CD8-positive, alpha-beta memory T cell (primary cell): ENCODE data around the gene AKAP1. TPM values are rescaled to one million over a fixed set of nuclear protein-coding genes. Genes with fewer than 3 reads are reported as not detected.
A peak's percentile ranks its signal among the peaks of the same experiment; 100 is the strongest.

Experiments used
- CTCF ChIA-PET: fragments of 350-600 bp; sonication (Branson Sonifier 250); formaldehyde crosslinking; loops from one replicate; lab custom pipeline; 2021; ENCODE audit warnings: antibody characterized with exemption; lab: Charles Lee
- POLR2A ChIA-PET: fragments of 350-600 bp; sonication (Branson Sonifier 250); formaldehyde crosslinking; loops from one replicate; lab custom pipeline; 2021; ENCODE audit warnings: antibody characterized with exemption; lab: Charles Lee
- DNase-seq, 5 donors: peaks; one replicate each; pipeline versions ENCODE4 v3.0.0 to v3.0.0-alpha.2; 2020 to 2022; ENCODE audit warnings: mixed read lengths in 1 of 5
- H3K27ac ChIP-seq: one replicate; pipeline ENCODE4 v1.7.0; 2013; ENCODE audit warnings: low read depth, mild to moderate bottlenecking, low read length, moderate library complexity
- H3K27me3 ChIP-seq: 2 replicates; pipeline ENCODE4 v1.7.0; 2013; ENCODE audit warnings: low read length, mild to moderate bottlenecking; ENCODE audit not compliant: insufficient read depth, poor library complexity, severe bottlenecking
- H3K36me3 ChIP-seq: 2 replicates; pipeline ENCODE4 v1.7.0; 2013; ENCODE audit warnings: mild to moderate bottlenecking, low read length, moderate library complexity; ENCODE audit not compliant: insufficient read depth
- H3K4me1 ChIP-seq: 2 replicates; pipeline ENCODE4 v1.7.0; 2013; ENCODE audit warnings: mild to moderate bottlenecking, low read length, moderate library complexity; ENCODE audit not compliant: insufficient read depth
- H3K4me3 ChIP-seq: 2 replicates; pipeline ENCODE4 v1.7.0; 2013; ENCODE audit warnings: mild to moderate bottlenecking, low read length
- H3K9me3 ChIP-seq: 2 replicates; pipeline ENCODE4 v1.7.0; 2013; ENCODE audit warnings: mild to moderate bottlenecking, low read length
- H3K27ac Mint-ChIP-seq, 8 donors: one replicate each; pipeline ENCODE4 v1.8.0; 2020 to 2021; ENCODE audit warnings: mixed read lengths in 8 of 8, mild to moderate bottlenecking in 6 of 8, inconsistent platforms in 3 of 8, moderate library complexity in 3 of 8
- H3K27me3 Mint-ChIP-seq, 2 donors: one replicate each; pipeline ENCODE4 v1.8.0; 2020 to 2021; ENCODE audit warnings: mixed read lengths in 2 of 2, mild to moderate bottlenecking in 1 of 2, moderate library complexity in 1 of 2
- H3K36me3 Mint-ChIP-seq, 3 donors: one replicate each; pipeline ENCODE4 v1.8.0; 2020 to 2021; ENCODE audit warnings: mixed read lengths in 3 of 3, inconsistent platforms in 1 of 3, mild to moderate bottlenecking in 1 of 3
- H3K4me1 Mint-ChIP-seq, 3 donors: one replicate each; pipeline ENCODE4 v1.8.0; 2020 to 2021; ENCODE audit warnings: mixed read lengths in 3 of 3, inconsistent platforms in 1 of 3, mild to moderate bottlenecking in 1 of 3
- H3K4me3 Mint-ChIP-seq, 7 donors: one replicate each; pipeline ENCODE4 v1.8.0; 2020 to 2021; ENCODE audit warnings: mixed read lengths in 7 of 7, mild to moderate bottlenecking in 6 of 7, moderate library complexity in 4 of 7, inconsistent platforms in 2 of 7
- H3K9me3 Mint-ChIP-seq, 5 donors: one replicate each; pipeline ENCODE4 v1.8.0; 2020 to 2022; ENCODE audit warnings: mixed read lengths in 5 of 5, mild to moderate bottlenecking in 3 of 5, moderate library complexity in 2 of 5, inconsistent platforms in 1 of 5
- polyA plus RNA-seq: library from polyadenylated mRNA; unstranded; fragments of 300-500 nt; fragmentation: Illumina TruSeq; gene quantifications from one replicate; pipeline ENCODE4 v1.2.3, GENCODE V29; 2021
- total RNA-seq, 2 experiments: library from RNA; stranded (reverse); gene quantifications; one replicate each; pipeline ENCODE4 v1.2.3, GENCODE V29; 2021

The AKAP1 gene
- total and polyA plus RNA-seq, 3 experiments from 2014 or later: 22.2 to 49.7 (median 48.2) TPM

DNA sequence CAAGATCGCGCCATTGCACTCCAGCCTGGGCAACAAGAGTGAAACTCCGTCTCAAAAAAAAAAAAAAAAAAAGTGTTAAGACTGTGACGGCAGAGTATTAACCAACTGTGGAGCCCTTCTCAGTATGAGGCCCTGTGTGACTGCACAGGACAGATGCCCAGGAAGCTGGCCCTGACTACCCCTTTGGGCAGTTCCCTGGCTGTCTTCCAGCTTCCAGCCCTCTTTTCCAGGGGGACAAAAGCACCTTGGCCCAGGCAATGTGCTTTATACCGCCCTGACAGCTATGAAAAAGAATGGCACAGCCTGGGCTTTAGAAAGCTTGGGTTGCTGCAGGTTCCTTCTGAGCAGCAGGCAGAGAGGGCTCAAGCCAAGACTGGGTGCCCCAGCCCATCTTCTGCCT, 61.2 kb downstream of the AKAP1 start:
- CTCF ChIA-PET: no interaction called here
- POLR2A ChIA-PET: no interaction called here
- H3K9me3 Mint-ChIP-seq: peaks cover 0 to 2% (median 0%) of the 10 kb centered on the region in 5 donors

DNA sequence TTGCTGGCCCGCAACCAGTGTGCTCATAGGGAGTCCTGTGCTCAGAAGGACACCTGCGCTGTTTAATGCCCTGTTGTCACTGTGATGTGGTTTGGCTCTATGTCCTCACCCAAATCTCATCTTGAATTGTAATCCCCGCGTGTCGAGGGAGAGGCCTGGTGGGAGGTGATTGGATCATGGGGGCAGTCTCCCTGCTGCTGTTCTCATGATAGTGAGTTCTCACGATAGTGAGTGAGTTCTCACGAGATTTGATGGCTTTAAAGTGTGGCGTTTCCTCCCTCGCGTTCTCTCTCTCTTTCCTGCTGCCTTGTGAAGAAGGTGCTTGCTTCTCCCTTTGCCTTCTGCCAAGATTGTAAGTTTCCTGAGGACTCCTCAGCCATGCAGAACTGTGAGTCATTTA, 66.8 kb downstream of the AKAP1 start:
- Mint-ChIP-seq H3K4me3 (no peak overlapping the region), H3K27ac (peak overlapping the region in 1 of 8 donors; percentile 11)

More for the DNA sequence above, 61.2 kb downstream of the AKAP1 start:
- DNase-seq: no peak
- no peaks in the 10 kb centered on the region for H3K4me1 ChIP-seq
- Mint-ChIP-seq H3K36me3 (no peaks in the 10 kb centered on the region), H3K27ac (no peak overlapping the region), H3K4me3 (no peak overlapping the region), H3K4me1 (no peaks in the 10 kb centered on the region), H3K27me3 (peaks cover 19 to 41% of the 10 kb centered on the region in 2 donors)
- H3K36me3 ChIP-seq: no peaks in the 10 kb centered on the region
- H3K27ac ChIP-seq: no peak overlapping the region
- H3K9me3 ChIP-seq: no peaks in the 10 kb centered on the region
- no peak overlapping the region for H3K4me3 ChIP-seq
- H3K27me3 ChIP-seq: no peaks in the 10 kb centered on the region

GRCh38 chr17:57152967-57153528, 68.0 kb downstream of the AKAP1 start:
- Mint-ChIP-seq H3K4me1 (no peaks in the 10 kb centered on the region), H3K27me3 (peaks cover 8 to 33% of the 10 kb centered on the region in 2 donors), H3K36me3 (no peaks in the 10 kb centered on the region), H3K9me3 (peaks cover 0 to 2% (median 0%) of the 10 kb centered on the region in 5 donors), H3K4me3 (no peak overlapping the region), H3K27ac (no peak overlapping the region)
- Histone ChIP-seq H3K9me3 (no peaks in the 10 kb centered on the region), H3K27ac (no peak overlapping the region), H3K27me3 (no peaks in the 10 kb centered on the region), H3K4me3 (no peak overlapping the region), H3K36me3 (no peaks in the 10 kb centered on the region), H3K4me1 (no peaks in the 10 kb centered on the region)
- no peak for DNase-seq
- ChIA-PET CTCF (no interaction called here), POLR2A (no interaction called here)

More for the DNA sequence above, 66.8 kb downstream of the AKAP1 start:
- no peak for DNase-seq
- no peaks in the 10 kb centered on the region for H3K27me3 ChIP-seq
- Mint-ChIP-seq H3K27me3 (peaks cover 11 to 33% of the 10 kb centered on the region in 2 donors), H3K9me3 (peaks cover 0 to 2% (median 0%) of the 10 kb centered on the region in 5 donors), H3K36me3 (no peaks in the 10 kb centered on the region), H3K4me1 (no peaks in the 10 kb centered on the region)
- no peaks in the 10 kb centered on the region for H3K4me1 ChIP-seq
- no peaks in the 10 kb centered on the region for H3K36me3 ChIP-seq
- H3K27ac ChIP-seq: no peak overlapping the region
- H3K4me3 ChIP-seq: no peak overlapping the region
- POLR2A ChIA-PET: no interaction called here
- CTCF ChIA-PET: no interaction called here
- no peaks in the 10 kb centered on the region for H3K9me3 ChIP-seq

- Histone ChIP-seq H3K36me3 (no peaks in the 10 kb centered on the region), H3K27ac (no peak overlapping the region), H3K4me1 (no peaks in the 10 kb centered on the region), H3K9me3 (no peaks in the 10 kb centered on the region), H3K27me3 (no peaks in the 10 kb centered on the region), H3K4me3 (no peak overlapping the region)
- no peak overlapping the region for H3K4me3 Mint-ChIP-seq
- H3K27ac Mint-ChIP-seq: peak overlapping the region in 1 of 8 donors; percentile 50
- no peaks in the 10 kb centered on the region for H3K4me1 Mint-ChIP-seq
- peaks cover 0 to 2% (median 0%) of the 10 kb centered on the region in 5 donors for H3K9me3 Mint-ChIP-seq
- ChIA-PET POLR2A (no interaction called here), CTCF (no interaction called here)
- no peak for DNase-seq
- H3K36me3 Mint-ChIP-seq: no peaks in the 10 kb centered on the region
- H3K27me3 Mint-ChIP-seq: peaks cover 3 to 16% of the 10 kb centered on the region in 2 donors
Observed at GRCh38 chr17:57154921-57155320, 69.9 kb downstream of the AKAP1 start.

GRCh38 chr17:57158325-57158724, 73.3 kb downstream of the AKAP1 start:
- Histone ChIP-seq H3K36me3 (no peaks in the 10 kb centered on the region), H3K9me3 (no peaks in the 10 kb centered on the region), H3K4me3 (no peak overlapping the region), H3K4me1 (no peaks in the 10 kb centered on the region), H3K27me3 (no peaks in the 10 kb centered on the region), H3K27ac (no peak overlapping the region)
- CTCF ChIA-PET: no interaction called here
- peaks cover 0 to 2% (median 0%) of the 10 kb centered on the region in 5 donors for H3K9me3 Mint-ChIP-seq
- H3K4me3 Mint-ChIP-seq: no peak overlapping the region
- peaks cover 3 to 17% of the 10 kb centered on the region in 2 donors for H3K27me3 Mint-ChIP-seq
- POLR2A ChIA-PET: no interaction called here
- no peaks in the 10 kb centered on the region for H3K4me1 Mint-ChIP-seq
- no peaks in the 10 kb centered on the region for H3K36me3 Mint-ChIP-seq
- no peak overlapping the region for H3K27ac Mint-ChIP-seq
- DNase-seq: no peak

DNA sequence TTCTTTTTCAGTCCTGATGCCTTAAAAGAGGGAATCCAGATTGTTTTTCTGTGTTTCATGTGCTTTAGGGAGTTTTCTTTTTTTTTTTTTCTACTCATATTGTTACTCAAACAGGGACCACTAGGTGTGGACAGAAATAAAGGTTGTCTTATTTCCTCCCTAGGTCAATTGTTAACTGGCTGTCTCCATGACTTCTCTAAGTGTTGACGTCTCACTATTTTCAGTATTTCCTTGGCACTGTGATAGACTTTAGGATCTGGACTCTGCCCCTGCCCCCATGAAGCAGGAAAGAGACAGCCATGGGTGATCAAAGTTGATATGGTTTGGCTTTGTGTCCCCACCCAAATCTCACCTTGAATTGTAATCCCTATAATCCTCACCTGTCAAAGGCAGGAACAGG, 73.7 kb downstream of the AKAP1 start:
- DNase-seq: no peak
- ChIA-PET POLR2A (no interaction called here), CTCF (no interaction called here)
- Histone ChIP-seq H3K4me3 (no peak overlapping the region), H3K27ac (no peak overlapping the region), H3K27me3 (no peaks in the 10 kb centered on the region), H3K9me3 (no peaks in the 10 kb centered on the region), H3K36me3 (no peaks in the 10 kb centered on the region), H3K4me1 (no peaks in the 10 kb centered on the region)
- H3K4me3 Mint-ChIP-seq: no peak overlapping the region
- H3K27ac Mint-ChIP-seq: no peak overlapping the region
- no peaks in the 10 kb centered on the region for H3K36me3 Mint-ChIP-seq
- peaks cover 5 to 22% of the 10 kb centered on the region in 2 donors for H3K27me3 Mint-ChIP-seq
- H3K9me3 Mint-ChIP-seq: peaks cover 0 to 2% (median 0%) of the 10 kb centered on the region in 5 donors
- H3K4me1 Mint-ChIP-seq: no peaks in the 10 kb centered on the region

- no peak for DNase-seq
- Mint-ChIP-seq H3K27me3 (peaks cover 5 to 29% of the 10 kb centered on the region in 2 donors), H3K4me1 (no peaks in the 10 kb centered on the region), H3K36me3 (no peaks in the 10 kb centered on the region), H3K27ac (no peak overlapping the region), H3K4me3 (no peak overlapping the region), H3K9me3 (peaks cover 0 to 2% (median 0%) of the 10 kb centered on the region in 5 donors)
- H3K4me3 ChIP-seq: no peak overlapping the region
- ChIA-PET CTCF (no interaction called here), POLR2A (no interaction called here)
- H3K27ac ChIP-seq: no peak overlapping the region
- H3K27me3 ChIP-seq: no peaks in the 10 kb centered on the region
- no peaks in the 10 kb centered on the region for H3K9me3 ChIP-seq
- H3K36me3 ChIP-seq: no peaks in the 10 kb centered on the region
- H3K4me1 ChIP-seq: no peaks in the 10 kb centered on the region
Observed at GRCh38 chr17:57160624-57161023, 75.6 kb downstream of the AKAP1 start.

DNA sequence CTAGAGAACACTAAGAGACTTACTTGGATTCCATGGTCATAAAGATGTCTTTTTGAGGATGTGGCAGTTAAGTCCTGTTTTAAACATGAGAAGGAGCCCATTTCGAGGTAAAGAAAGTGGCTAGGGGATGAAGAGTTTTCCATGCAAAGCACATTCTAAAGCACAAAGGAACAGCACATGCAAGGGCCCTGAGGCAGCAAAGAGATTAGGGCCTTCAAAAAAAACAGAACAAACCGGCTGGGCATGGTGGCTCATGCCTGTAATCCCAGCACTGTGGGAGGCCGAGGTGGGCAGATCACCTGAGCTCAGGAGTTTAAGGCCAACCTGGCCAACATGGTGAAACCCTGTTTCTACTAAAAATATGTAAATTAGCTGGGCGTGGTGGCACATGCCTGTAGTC, 79.8 kb downstream of the AKAP1 start:
- CTCF ChIA-PET: no interaction called here
- H3K27ac Mint-ChIP-seq: no peak overlapping the region

More for the DNA sequence above, 79.8 kb downstream of the AKAP1 start:
- no peaks in the 10 kb centered on the region for H3K9me3 ChIP-seq
- no peaks in the 10 kb centered on the region for H3K4me1 ChIP-seq
- Mint-ChIP-seq H3K27me3 (peaks cover 7 to 43% of the 10 kb centered on the region in 2 donors), H3K36me3 (no peaks in the 10 kb centered on the region), H3K9me3 (peaks cover 0 to 2% (median 0%) of the 10 kb centered on the region in 5 donors), H3K4me3 (no peak overlapping the region), H3K4me1 (no peaks in the 10 kb centered on the region)
- no peak overlapping the region for H3K4me3 ChIP-seq
- POLR2A ChIA-PET: no interaction called here
- DNase-seq: no peak
- no peak overlapping the region for H3K27ac ChIP-seq
- no peaks in the 10 kb centered on the region for H3K27me3 ChIP-seq
- H3K36me3 ChIP-seq: no peaks in the 10 kb centered on the region
